ENCODE data around the gene CTSF.
"Not testable (repeated sequence)": the region's sequence is repeated elsewhere in the genome, so short reads cannot be mapped to it uniquely, and the experiment has no call there.

Gene CTSF

GRCh38 chr11:66589996-66590675, 21.7 kb upstream of the CTSF start:
- DNase-seq (ENCODE audit: low read depth in 2 of 2) = no peak

GRCh38 chr11:66589315-66589714, 20.9 kb upstream of the CTSF start:
- DNase-seq (ENCODE audit: low read depth in 2 of 2) = not testable (repeated sequence)

GRCh38 chr11:66586136-66586535, 17.7 kb upstream of the CTSF start:
- no peak for DNase-seq (ENCODE audit: low read depth in 2 of 2)

GRCh38 chr11:66585447-66585846, 17.0 kb upstream of the CTSF start:
- not testable (repeated sequence) for DNase-seq (ENCODE audit: low read depth in 2 of 2)

- not testable (repeated sequence) for DNase-seq (ENCODE audit: low read depth in 2 of 2)
Measured at GRCh38 chr11:66582565-66583147, 14.2 kb upstream of the CTSF start.

GRCh38 chr11:66581261-66581660, 12.9 kb upstream of the CTSF start:
- no peak for DNase-seq (ENCODE audit: low read depth in 2 of 2)

GRCh38 chr11:66580803-66581202, 12.4 kb upstream of the CTSF start:
- DNase-seq (ENCODE audit: low read depth in 2 of 2) = no peak

GRCh38 chr11:66579017-66579606, 10.7 kb upstream of the CTSF start:
- DNase-seq (ENCODE audit: low read depth in 2 of 2) = peak; percentile 61

GRCh38 chr11:66570850-66571180, 2.4 kb upstream of the CTSF start:
- no peak for DNase-seq (ENCODE audit: low read depth in 2 of 2)

GRCh38 chr11:66570079-66570849, 1.9 kb upstream of the CTSF start:
- no peak for DNase-seq (ENCODE audit: low read depth in 2 of 2)

GRCh38 chr11:66569076-66569475, 670 bp upstream of the CTSF start:
- DNase-seq (ENCODE audit: low read depth in 2 of 2) = no peak

GRCh38 chr11:66567787-66568123, 651 bp downstream of the CTSF start:
- no peak for DNase-seq (ENCODE audit: low read depth in 2 of 2)

GRCh38 chr11:66566221-66566620, 2.2 kb downstream of the CTSF start:
- no peak for DNase-seq (ENCODE audit: low read depth in 2 of 2)

- no peak for DNase-seq (ENCODE audit: low read depth in 2 of 2)
Measured at GRCh38 chr11:66564984-66565383, 3.4 kb downstream of the CTSF start.

GRCh38 chr11:66564538-66564937, 3.9 kb downstream of the CTSF start:
- DNase-seq (ENCODE audit: low read depth in 2 of 2) = no peak

- no peak for DNase-seq (ENCODE audit: low read depth in 2 of 2)
Measured at GRCh38 chr11:66563832-66564231, 4.6 kb downstream of the CTSF start.

GRCh38 chr11:66562907-66563583, 5.4 kb downstream of the CTSF start:
- no peak for DNase-seq (ENCODE audit: low read depth in 2 of 2)

GRCh38 chr11:66562275-66562674, 6.1 kb downstream of the CTSF start:
- no peak for DNase-seq (ENCODE audit: low read depth in 2 of 2)

- DNase-seq (ENCODE audit: low read depth in 2 of 2) = no peak
Measured at GRCh38 chr11:66561975-66562248, 6.5 kb downstream of the CTSF start.

GRCh38 chr11:66561178-66561974, 7.0 kb downstream of the CTSF start:
- DNase-seq (ENCODE audit: low read depth in 2 of 2) = no peak

- DNase-seq (ENCODE audit: low read depth in 2 of 2) = no peak
Measured at GRCh38 chr11:66559866-66560676, 8.3 kb downstream of the CTSF start.
